ENCODE results near the gene GJD4.

Gene GJD4

DNA sequence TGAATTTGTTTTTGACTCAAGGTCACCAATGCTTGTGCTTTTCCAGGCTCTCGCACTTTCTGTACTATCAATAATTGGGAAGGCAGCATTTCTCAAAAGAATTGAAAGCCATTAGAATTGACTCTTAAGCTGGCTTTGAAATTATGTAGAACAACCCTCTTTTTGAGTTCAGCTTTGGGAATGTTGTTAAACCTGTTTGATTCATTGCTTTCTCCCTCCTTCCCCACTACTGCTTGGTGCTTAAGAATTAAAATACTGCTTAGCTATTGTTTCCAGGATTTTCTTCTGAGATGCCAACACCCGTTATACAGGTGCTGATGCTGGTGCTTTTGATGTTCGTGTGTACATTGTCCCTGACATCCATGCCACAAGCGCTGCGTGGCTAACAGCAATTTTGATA, 52.5 kb downstream of the GJD4 start:
- DNase-seq (ENCODE audit: low read depth), result no peak
